ENCODE measurements around the gene DGKZ. TPM values are rescaled to one million over a fixed set of nuclear protein-coding genes. Genes with fewer than 3 reads are reported as not detected.

The DGKZ gene
- total RNA-seq, 1 donor from 2014 or later, result 32.1 TPM

DNA sequence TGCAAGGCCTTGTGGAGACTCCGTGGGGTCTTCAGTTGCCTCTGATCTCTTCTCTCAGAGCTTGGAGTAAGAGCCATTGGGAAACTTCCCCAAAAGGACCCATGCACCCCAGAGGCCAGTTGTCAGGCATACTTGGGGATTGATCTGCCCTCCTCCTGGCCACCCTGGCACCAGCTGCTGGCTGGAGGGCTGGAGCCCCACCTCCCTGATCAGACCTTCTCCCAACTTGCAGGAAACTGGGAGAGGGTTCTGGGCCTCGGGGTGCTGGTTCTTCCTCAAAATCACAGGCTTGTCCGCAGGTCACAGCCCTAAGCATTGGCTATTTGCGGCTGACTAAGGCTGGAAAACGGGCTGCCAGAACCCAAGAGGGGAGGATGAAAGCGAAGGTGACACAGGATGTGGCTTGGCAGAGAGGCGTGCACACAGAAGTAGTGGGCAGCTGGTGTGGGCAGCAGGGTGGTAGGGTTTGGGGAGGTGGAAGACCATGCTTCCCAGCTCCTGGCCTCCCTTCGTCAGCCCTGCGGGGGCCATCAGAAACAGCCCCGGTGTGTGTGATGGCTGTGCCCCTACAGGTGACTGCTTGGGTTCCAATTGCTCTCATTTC lies 1.3 kb upstream of the DGKZ start:
- DNase-seq (ENCODE audit: low read depth), result no peak

DNA sequence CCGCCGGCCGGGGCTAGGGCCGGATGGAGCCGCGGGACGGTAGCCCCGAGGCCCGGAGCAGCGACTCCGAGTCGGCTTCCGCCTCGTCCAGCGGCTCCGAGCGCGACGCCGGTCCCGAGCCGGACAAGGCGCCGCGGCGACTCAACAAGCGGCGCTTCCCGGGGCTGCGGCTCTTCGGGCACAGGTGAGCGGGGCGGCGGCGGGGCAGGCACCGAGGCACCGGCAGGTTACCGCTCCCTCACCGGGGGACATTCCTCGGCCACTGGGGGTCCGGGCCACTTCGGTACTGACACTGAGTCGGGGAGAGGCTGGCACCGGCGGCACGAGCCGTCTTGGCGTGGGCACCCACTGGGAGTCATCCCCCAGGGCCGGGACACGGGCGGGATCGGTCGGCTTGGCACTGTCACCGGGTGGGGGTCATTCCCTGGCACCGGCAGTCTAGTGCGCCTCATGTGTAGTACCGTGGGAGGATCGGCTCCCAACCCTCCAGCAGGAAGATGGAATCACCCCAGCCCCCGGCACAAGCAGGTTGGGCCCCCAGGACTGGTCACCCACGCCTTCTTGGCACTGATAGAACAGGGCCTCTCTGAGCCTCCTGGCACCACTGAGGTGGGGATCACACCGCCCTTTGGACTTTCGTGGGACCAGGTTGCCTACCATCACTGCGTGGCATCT lies 511 bp downstream of the DGKZ start:
- no peak for DNase-seq (ENCODE audit: low read depth)

DNA sequence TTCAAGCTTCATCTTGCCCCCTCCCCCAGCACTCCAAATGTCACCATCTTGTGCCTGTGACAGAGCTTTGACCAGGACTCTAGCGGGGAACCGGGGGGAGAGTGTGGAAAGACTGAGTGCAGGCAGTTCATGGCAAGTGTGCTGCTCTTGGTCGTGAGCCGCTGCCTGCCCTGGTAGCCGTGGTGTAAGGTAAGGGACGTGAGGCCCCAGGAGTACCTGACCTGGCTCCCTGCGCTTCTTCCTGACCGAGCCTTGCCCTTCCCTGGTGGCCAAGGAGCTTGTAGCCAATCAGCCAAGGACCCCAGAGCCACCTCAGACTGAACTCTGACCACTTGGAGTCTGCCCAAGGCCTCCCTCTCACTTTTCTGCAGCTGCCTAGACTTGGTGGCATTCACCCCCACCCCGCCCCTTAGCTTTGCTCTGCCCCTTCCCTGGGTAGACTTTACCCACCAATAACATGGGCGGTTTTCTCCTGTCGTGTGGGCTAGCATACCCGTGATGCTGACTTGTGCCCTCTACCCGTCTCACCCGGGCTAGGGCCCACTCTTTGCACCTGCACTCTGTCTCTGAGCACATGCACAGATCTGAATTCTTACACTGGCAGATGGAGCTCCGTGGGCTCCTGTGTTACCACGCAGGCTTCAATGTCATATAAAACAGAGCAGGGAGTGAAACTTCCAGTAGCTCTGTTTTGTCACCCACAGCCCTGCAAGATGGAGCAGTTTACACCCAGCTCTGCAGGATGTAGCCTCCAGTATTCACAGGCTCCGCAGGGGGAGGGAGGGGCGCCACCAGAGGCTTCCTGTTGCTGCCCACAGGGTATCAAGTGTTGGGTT lies 1.5 kb downstream of the DGKZ start:
- DNase-seq (ENCODE audit: low read depth), result no peak

DNA sequence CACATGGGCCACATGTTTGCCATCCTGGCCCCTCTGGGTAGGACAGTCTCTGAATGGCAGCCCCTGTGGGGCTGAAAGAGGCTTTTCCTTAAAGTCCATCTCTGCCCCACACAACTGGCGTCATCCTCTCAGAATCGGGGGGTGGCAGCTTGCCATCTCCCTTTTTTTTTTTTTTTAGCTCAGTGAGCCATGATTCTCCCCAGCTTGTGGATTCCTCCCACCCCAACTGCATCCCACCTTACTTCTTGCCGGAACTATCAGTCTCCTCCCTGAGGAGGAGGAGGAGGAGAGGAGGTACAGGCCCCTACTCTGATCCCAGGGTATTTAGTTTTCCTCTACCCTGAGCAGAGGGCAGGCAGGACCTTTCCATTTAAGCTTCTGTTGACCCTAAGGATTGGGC lies 3.4 kb downstream of the DGKZ start:
- DNase-seq (ENCODE audit: low read depth), result no peak

DNA sequence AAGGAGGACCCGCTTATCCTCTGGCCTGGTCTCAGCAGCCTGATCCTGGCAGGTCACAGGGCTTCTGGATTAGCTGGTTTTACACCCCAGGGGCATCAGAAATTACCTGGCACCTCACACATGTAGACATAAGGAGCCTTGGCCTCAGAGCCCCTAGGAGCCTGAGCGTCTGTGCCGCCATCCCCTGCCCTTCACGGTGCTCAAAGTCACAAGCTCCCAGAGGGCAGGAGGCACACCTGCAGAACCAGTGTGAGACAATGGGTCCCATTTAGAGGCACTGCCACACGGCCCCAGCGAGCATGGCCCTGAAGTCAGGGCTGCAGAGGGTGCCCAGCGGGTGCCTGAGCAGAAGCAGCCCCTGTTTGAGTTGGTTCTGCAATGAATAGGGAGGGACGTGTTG lies 3.9 kb downstream of the DGKZ start:
- DNase-seq (ENCODE audit: low read depth), result no peak

DNA sequence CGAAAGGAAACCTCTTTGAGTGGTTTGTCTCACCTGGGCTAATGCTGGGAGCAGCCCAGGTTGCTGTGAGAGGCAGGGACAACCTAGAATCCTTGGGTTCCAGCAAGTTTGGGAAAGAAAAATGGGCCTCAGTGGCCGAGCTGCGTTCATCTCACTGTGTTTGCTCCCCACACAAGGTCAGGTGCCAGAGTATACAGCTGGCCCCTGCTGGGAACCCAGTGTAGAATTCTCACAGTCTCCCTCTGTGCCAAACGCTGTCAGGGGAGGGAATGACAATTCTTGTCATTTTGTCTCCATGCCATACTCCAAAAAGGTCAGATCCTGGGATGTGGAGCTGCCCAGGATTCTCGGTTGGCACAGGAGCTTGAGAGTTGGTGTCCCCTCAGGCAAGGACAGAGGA lies 4.3 kb downstream of the DGKZ start:
- no peak for DNase-seq (ENCODE audit: low read depth)

DNA sequence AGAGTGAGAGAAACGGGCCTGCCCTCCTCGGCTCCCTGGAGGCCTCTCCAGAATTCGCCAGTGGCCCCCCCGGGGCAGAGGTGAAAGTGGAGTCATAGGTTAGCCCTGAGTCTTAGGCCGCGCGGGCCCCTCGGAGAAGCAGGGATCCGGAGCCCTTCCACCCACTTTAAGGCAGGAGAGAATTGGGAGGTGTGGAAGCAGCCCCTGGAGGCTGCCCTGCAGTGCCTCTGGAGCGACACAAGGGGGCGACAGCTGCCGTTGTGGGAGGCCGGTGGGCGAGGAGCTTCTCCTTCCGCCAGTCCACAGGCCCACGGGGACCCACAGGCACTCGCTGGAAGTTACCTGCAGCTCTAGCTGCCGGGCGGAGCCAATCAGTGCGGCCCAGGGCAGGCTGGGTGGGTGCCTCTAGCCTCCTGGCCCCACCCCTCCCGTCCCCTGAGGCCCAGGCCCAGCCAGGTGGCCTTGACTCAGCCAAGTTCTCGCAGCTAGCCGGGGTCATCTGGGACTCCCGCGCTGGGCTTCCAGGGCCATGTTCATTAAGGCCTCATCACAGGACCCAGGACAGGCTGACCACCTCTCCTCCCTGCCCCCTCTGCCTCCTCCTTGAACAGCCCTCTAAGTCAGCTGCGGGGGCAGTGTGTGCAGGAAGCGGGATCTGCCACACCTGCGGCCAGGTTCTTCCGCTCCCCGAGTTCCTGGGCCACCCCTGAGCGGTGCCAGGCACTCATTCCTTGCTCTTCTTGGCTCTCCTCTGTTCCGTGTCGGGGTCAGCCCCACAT lies 5.0 kb downstream of the DGKZ start:
- no peak for DNase-seq (ENCODE audit: low read depth)

DNA sequence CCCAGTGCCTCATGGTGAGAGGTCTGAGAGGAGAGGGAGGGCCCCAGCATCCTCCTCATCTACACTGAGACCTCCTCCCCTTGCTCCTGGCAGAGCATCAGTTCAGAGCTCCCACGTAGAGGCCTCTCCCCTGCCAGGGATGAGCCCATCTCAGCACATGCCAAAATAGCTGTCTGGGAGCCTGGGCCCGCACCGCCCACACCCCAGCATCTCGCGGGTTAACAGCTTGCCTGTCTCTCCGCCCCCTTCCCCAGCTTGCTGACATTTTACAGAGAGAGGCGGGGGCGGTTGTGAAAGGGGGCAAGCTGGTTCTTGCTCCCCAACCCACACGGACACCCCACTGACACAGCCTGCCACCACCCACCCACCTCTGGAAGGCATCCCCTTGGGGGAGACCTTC lies 6.4 kb downstream of the DGKZ start:
- no peak for DNase-seq (ENCODE audit: low read depth)

DNA sequence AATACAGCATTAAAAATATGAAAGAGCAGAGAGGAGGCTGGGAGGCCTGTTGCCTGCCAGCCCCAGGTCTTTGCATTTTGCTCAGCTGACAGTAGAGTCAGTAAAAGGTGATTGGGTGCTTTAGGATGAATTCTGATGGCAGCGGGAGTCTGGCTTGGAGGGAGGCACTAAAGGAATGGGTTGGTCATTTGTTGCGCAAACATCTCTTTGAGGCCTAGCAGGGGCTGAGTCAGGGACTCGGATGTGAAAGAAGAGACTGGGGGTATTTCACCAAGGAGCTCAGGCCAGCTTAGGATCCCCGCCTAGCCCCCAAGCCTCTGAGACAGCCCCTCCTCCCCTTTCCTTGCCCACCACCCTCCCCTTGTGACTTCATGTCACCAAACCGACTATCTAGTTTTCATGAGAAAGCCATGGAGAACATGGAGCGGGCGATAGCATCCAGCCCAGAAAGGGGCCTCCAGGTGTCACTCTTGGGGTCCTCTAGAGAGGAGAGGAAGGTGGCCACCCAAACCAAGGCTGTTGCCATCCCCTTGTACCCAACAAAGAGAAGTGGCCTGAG lies 9.7 kb downstream of the DGKZ start:
- DNase-seq (ENCODE audit: low read depth), result peak; percentile 63

DNA sequence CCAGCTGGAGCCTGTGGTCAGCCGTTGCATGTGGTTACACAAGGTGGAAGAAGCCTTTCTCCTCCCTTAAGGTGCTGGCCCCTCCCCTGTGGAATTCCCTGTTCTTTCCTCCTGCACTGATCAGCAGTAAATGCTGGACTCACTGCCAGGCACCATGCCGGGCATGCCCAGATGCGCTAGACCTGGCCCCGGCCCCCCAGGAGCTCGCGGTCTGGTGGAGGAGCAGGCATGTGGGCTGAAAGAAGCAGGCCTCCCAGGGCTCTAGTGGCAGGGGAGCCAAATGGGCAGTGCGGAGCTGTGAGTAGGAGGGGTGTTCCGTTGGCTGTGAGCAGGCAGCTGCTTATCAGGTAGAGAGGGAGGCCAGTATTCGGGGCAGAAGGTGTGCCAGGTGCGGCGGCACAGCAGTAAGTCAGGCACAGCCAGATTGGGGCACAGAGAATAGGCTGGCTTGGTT lies 10.2 kb downstream of the DGKZ start:
- DNase-seq (ENCODE audit: low read depth), result peak; percentile 72

DNA sequence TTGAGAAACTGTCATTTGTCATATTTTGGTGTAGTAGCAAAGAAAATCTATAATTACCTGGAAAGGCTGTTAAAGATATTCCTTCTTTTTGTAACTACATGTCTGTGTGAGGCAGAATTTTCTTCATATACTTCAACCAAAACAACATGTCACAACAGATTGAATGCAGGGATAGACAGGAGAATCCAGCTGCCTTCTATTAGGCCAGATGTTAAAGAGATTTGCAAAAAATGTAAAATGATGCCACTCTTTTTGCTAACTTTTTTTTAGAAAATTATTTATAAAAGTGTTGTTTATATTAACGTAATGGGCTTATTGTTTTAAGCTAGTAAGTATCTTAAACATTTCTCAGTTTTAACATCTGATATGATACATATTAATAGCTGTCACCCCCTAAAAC lies 12.7 kb downstream of the DGKZ start:
- no peak for DNase-seq (ENCODE audit: low read depth)

DNA sequence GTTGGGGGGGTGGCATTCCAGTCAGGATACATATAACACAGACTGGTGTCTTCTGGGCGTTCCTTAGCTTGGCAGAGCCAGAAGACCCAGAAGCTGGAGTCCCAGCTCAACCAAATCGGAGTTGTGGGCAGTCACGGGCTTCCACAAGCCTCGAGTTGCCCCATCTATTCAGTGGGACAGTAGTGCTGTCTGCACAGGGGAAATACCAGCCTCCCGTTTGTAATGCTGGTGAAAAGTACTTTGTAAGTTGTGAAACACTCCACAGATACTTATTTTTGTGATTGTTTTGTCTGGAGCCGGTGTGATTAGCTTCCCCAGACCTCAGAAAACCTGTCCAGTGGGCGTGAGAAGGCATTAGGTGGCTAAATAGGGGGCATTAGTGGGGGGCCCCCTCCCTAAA lies 13.6 kb downstream of the DGKZ start:
- no peak for DNase-seq (ENCODE audit: low read depth)

DNA sequence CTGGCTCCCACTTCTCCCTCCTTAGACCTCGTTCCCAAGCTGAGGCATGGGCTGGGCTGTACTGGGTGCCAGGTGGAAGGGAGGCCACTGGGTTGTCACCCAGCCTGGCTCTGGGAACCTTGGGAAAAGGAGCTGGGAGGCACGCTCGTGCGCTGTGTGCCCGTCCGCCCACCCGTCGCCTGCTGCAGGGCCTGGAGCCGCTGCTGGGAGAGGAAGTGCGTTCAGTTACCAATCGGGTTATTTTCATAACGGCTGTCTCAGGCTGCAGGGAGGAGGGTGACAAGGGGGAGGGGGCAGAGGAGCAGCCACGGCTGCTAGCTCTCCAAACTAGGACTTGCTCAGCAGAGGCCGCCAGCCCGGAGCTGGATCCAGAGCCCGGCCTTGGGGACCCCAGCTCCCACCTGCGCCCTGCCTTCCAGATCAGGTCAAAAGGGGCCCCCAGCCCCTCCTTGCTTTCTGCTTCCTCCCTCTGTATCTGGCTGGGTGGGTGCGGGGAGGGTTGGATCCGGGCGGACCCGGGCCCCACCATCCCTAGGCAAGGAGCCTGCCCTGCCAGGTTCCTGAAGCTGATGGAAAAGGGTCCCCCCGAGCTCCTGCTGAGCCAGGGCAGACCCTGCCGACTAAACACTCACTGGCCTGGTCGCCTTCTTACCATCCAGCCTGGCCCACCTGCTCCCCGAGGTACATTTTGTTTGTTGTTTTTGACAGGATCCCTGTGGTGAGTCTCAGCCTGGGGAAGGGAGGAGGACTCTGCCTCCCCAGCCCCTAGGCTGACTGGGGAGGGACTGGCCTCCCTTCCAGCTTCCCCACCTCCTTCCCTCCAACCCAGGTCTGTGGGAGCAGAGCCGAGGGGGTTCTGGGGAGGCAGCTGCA lies 14.3 kb downstream of the DGKZ start:
- DNase-seq (ENCODE audit: low read depth), result no peak

DNA sequence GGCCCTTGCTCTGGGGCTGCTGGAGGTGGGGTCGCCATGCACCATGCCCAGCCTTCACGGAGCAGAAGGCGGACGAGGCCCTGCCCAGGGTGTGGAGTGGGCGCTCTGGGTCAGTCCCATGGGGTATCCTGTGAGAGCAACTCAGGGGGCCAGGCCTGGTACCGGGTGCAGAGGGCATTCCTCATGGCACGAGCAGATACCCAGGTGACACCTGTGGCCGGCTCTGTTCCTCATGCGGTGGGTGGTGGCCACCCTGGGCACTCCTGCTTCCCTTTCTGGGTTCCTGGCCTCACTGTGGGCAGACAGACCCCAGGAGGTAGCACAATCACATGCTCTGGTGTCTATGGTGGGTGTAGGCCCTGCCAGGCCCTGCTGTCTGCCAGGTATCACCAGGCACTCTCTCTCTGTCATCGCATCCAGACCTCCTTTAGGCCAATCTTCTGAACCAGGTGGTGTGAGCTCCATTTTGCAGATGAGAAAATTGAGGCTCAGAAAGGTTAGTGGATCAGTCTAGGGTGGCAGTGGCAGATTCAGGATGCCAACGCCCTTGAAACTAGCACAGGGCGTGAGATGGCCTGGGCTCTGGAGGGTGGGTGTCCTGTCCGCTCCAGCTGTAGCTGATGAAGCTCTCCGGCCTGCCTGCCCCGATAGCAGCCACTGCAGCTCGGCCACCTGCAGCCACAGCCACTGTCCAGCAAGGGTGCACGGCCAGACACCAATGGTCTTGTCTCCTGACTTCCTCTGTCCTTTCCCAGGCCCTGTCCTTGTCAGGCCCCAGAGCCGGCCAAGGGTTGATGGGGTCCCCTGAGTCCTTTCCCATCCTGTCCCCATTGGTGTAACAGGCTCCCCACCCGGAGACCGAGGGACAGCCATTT lies 15.1 kb downstream of the DGKZ start:
- no peak for DNase-seq (ENCODE audit: low read depth)

DNA sequence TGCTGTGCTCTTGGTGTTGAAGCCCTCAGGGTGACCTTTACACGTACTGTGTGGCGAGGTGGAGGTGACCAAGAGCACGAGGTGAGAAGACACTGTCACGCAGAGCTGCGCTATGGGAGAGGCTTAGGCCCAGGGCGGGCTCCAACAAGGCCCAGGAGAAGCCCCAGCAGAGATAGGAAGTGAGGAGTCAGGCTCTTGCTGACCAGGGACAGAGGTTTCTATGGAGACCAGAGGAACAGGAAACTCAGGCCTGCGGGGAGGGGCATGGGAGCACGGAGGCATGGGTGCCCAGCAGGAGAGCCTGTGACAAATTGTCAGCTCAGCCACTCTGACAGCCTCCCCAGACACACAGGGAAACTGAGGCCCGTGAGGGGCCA lies 15.8 kb downstream of the DGKZ start:
- peak; percentile 53 for DNase-seq (ENCODE audit: low read depth)

DNA sequence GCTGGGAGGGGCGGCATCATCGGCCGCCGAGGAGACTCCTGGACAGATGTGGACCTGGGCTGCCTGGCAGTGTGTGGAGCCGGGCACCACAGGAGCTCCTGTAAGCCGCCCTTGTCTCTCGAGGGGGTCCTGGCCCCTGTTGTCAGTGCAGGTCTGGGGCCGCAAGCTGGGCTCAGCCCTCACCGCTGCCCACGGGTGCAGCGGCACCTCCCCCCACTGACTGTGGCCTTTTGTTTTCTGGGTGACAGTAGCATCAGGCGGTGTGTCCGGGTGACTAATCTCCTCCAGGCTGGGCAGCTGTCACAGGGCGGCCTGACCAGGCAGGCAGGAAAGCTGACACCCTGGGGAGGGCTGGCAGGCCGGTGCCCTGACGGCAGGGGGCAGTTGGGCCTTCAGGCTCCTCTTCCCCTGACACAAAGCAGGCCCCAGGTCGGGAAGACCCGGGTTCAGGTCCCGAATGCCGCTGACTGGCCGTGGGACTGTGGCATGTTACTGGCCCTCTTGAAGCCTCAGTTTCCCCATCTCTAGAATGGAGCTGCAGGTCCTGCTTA lies 16.3 kb downstream of the DGKZ start:
- no peak for DNase-seq (ENCODE audit: low read depth)

DNA sequence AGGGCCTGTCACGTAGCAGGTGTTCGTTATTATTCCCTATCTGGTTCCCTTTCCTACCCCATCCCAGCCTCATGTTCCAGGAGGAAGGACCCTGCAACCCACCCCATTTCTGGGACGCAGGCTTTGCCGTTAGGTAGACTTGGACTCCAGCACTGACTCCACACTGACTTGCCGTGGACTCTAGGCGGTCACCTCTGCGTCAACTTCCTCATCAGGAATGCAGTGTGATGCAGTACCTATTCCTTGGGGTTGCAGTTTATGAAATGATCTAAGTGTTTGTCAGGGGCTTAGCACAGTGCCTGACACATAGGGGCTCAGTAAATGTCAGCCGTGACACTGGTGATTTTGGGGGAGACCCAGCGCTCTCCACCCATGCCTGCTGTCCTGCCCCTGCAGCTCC lies 16.8 kb downstream of the DGKZ start:
- DNase-seq (ENCODE audit: low read depth), result no peak

DNA sequence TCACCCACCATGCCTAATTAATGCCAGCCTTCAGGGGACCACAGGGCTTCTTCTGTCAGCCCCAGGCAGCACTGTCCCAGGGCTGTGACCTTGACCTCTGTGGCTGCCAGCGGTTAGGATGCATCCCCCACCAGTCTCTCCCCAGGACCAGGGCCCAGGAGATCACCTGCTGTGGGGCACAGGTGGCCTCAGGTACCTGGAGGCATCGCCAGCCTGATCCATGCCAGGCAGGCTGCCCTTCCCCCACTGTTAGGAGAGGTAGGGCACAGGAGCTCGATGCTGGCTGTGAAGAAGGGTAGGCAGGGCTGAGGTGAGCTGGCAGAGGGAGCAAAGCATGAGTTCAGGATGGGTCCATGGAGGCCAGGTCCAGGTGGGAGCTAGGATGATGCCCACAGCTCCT lies 17.5 kb downstream of the DGKZ start:
- no peak for DNase-seq (ENCODE audit: low read depth)

DNA sequence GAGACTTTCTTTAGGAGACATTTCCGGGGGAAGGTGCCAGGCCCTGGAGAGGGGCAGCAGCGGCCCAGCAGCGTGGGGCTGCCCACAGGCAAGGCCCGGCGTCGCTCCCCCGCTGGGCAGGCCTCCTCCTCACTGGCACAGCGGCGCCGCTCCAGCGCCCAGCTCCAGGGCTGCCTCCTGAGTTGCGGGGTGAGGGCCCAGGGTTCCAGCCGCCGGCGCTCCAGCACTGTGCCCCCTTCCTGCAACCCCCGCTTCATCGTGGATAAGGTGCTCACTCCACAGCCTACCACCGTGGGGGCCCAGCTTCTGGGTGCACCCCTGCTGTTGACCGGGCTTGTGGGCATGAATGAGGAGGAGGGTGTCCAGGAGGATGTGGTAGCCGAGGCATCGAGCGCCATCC lies 19.0 kb downstream of the DGKZ start:
- no peak for DNase-seq (ENCODE audit: low read depth)

All from renal cortical epithelial cell (primary cell).